GM18873 (cell line): Measurements from ENCODE around the gene CD69.
A peak's percentile ranks its signal among the peaks of the same experiment; 100 is the strongest.
"Not testable (repeated sequence)": the region's sequence is repeated elsewhere in the genome, so short reads cannot be mapped to it uniquely, and the experiment has no call there.

Experiments used
- ATAC-seq: cut with Tn5 transposase; IDR thresholded peaks from one replicate; pipeline ENCODE4 v1.9.1; 2021; ENCODE audit warnings: mild to moderate bottlenecking, moderate library complexity, moderate number of reproducible peaks; ENCODE audit not compliant: unreplicated experiment, low FRiP score

CD69 gene

GRCh38 chr12:9751204-9752144, 9.2 kb downstream of the CD69 start:
- no peak for ATAC-seq

GRCh38 chr12:9750276-9751203, 10.2 kb downstream of the CD69 start:
- ATAC-seq = peak; percentile 58

DNA sequence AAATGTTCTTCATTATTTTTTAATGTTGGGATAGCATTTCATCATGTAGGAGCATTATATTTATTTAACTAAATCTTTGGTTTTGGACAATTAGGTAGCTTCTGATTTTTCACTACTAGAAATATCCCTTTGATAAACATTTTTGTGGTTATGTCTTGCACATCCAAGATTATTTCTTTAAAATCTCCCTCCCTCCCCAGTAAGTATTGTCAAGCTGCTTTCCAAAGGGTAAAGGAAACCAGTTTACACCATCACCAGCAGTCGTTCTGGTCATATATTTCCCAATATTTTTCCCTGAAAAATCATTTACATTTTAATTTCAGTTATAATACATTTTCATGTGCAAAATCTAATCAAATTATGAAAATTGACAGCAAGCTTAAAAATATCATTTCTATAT, 11.1 kb downstream of the CD69 start:
- no peak for ATAC-seq

DNA sequence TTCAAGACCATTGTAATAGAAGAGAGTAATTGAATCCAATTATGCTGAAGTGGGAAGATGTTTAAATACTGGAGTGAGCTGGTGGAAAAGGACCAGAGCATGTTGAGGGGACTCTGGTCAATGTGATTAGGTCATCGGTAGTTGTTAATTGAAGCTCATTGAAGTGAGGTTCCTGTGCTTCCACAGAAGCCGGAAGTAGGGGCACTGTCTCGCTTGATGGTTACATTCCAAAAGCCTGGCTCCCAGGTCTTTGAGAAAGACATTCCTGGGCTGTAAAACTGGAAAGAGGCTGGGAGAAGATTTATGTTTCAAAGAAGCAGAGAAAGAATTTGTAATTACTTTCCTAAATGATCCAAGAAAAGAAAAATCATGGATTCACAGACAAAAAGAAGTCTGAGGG, 15.5 kb downstream of the CD69 start:
- ATAC-seq = no peak

GRCh38 chr12:9742661-9743060, 18.0 kb downstream of the CD69 start:
- peak; percentile 41 for ATAC-seq

GRCh38 chr12:9741726-9742125, 19.0 kb downstream of the CD69 start:
- peak; percentile 82 for ATAC-seq

GRCh38 chr12:9740106-9740750, 20.5 kb downstream of the CD69 start:
- ATAC-seq = no peak

GRCh38 chr12:9739404-9740105, 21.1 kb downstream of the CD69 start:
- not testable (repeated sequence) for ATAC-seq

DNA sequence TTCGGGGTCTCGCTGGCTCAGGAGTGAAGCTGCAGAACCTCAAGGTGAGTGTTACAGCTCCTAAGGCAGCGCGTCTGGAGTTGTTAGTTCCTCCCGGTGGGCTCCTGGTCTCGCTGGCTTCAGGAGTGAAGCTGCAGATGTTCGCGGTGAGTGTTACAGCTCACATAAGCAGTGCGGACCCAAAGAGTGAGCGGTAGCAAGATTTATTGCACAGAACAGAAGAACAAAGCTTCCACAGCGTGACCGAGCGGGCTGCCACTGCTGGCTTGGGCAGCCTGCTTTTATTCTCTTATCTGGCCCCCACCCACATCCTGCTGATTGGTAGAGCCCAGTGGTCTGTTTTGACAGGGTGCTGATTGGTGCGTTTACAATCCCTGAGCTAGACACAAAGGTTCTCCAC, 21.8 kb downstream of the CD69 start:
- not testable (repeated sequence) for ATAC-seq

- ATAC-seq = no peak
These were observed 23.6 kb downstream of the CD69 start for GRCh38 chr12:9736936-9737705.

DNA sequence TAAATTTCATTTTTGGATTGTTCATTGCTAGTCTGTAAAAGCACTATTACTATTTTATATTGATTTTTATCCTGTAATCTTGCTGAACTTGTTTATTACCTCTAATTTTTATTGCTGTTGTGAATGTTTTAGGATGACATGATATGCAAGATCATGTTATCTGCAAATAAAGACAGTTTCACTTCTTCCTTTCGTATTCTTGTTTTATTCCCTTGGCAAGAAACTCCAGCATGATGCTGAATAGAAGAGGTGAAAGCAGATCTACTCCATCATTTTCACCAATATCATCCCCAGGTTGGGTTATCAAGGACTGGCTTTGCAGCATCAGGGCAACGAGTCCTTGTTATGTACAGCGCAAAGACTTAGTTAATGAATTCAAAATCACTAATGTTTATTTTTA, 25.1 kb downstream of the CD69 start:
- ATAC-seq = no peak

GRCh38 chr12:9732921-9733461, 27.7 kb downstream of the CD69 start, which contains the start of gene CLECL1:
Gene CLECL1, minus strand, starts transcription at chr12:9733097.
- peak; percentile 28 for ATAC-seq

DNA sequence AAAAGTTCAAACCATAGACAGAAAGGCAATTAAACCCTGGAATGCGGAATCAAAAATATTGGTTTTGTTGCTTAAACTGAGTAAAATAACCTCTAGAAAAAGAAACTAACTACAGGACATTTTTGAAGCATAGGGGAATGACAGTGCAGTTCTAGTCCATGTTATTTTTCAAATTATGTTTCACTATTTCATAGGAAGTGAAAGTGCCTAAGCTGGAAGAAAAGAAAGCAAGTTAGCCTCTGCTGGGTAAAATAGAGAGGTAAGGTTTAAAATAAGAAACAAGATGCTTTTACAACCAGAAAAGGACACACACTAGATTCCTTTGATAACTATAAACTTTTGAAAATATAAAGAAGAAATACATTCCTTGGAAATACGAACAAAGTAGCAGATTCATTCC, 28.9 kb downstream of the CD69 start:
- peak; percentile 35 for ATAC-seq

GRCh38 chr12:9731393-9731792, 29.3 kb downstream of the CD69 start:
- ATAC-seq = no peak

DNA sequence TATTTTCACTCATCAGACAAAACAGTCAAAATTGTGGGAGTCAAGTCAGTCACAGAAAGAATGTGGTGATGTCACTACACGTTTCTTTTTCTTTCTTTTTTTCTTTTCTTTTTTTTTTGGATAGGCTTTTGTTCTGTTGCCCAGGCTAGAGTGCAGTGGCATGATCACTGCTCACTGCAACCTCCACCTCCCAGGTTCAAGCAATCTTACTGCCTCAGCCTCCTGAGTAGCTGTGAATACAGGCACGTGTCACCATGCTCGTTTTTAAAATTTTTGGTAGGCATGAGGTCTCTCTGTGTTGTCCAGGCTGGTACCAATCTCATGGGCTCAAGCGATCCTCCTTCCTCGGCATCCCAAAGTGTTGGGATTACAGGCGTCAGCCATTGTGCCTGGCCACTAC, 30.1 kb downstream of the CD69 start:
- no peak for ATAC-seq

DNA sequence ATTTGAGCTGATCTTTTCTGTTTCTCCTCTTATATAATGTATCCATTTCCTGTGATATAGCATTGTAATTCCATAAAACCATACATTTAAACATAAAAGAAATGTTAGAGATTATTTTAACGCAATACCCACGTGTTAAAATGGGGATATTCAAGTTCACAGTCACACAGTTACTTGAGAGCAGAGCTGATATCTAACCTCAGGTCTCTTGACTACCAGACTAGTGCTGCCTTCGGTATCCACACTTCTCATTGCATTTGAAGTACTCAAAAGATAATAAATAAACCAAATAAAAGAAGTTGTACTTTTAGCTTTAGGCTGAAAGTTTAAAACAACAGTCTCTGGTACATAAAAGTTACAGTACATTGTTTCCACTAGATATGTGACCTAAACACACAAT, 30.7 kb downstream of the CD69 start:
- no peak for ATAC-seq

GRCh38 chr12:9729082-9729481, 31.6 kb downstream of the CD69 start:
- no peak for ATAC-seq

GRCh38 chr12:9727813-9728212, 32.9 kb downstream of the CD69 start:
- ATAC-seq = no peak
